ENCODE results near the gene TRMT61B. TPM values are rescaled to one million over a fixed set of nuclear protein-coding genes. Genes with fewer than 3 reads are reported as not detected.

The TRMT61B gene
- total RNA-seq, 1 donor: 12.5 TPM

DNA sequence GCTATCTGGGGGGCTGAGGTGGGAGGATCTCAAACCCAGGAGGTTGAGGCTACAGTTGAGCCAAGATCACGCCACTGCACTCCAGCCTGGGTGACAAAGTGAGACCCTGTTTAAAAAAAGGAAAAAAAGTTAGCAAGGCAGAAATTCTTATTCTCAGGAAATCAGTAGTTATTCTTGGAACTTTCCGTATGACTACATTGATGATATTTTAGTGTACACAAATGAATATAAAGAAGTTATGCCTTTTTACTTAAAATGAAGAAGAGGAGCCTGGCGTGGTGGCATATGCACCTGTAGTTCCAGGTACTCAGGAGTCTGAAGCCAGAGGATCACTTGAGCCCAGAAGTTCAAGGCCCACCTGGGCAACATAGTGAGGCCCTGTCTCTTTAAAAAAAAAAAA lies 52.1 kb downstream of the TRMT61B start:
- H3K4me3 ChIP-seq (ENCODE audit: low read depth, low read length): no peak overlapping the region
- DNase-seq (ENCODE audit: low read depth): no peak
- TF ChIP-seq, protein P1, sequence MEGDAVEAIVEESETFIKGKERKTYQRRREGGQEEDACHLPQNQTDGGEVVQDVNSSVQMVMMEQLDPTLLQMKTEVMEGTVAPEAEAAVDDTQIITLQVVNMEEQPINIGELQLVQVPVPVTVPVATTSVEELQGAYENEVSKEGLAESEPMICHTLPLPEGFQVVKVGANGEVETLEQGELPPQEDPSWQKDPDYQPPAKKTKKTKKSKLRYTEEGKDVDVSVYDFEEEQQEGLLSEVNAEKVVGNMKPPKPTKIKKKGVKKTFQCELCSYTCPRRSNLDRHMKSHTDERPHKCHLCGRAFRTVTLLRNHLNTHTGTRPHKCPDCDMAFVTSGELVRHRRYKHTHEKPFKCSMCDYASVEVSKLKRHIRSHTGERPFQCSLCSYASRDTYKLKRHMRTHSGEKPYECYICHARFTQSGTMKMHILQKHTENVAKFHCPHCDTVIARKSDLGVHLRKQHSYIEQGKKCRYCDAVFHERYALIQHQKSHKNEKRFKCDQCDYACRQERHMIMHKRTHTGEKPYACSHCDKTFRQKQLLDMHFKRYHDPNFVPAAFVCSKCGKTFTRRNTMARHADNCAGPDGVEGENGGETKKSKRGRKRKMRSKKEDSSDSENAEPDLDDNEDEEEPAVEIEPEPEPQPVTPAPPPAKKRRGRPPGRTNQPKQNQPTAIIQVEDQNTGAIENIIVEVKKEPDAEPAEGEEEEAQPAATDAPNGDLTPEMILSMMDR (IDR thresholded peaks at IDR 0.05; ENCODE audit: insufficient read depth, low read depth, low read length): no peak

DNA sequence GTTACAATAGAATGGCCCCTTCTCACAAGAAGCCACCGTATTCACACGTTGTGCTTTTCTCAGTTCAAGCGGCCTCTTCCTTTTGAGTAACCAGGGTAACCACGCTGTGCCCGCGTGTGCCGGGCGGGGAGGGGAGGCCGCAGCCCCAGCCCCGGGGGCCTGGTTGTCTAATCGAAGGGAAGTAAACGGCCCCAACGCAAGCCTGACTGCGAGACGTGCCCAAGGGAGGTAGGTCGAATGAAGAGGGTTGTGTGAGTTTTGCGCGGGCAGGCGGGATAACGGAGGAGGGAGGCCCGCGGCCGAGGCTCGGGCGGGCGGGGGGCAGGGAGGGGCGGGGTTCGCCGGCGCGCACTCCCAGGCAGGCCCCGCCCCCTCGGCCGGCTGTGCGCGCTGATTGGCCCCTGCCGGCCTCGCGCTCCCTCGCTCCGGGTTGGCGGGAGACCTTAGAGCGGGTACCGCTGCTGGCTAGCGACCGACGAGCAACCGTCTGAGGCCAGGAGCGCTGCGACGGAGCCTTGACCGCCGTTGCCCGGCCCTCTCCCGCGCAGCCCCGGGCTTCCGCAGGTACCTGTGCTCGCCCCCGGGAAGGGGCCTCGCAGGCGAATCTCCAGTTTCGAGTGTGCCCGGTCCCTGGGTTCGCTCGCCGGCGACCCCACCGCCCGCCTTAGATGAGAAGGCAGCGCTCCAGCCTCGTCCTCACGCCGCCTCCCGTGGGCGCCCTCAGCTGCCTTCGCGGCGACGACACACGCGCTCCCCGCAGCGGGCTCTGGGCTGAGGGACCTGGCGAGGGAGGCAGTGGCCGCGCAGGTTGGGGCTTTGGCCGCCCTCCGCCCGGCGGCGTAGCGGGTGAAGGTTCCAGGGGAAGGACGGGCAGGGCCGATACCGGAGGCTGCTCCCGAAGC lies 59.5 kb downstream of the TRMT61B start, which contains the start of gene SPDYA:
SPDYA (plus strand) TSS at position 451 of the 902 bp plus-strand sequence. CDS start 5,181 bp downstream, outside the sequence.
- TF ChIP-seq, protein P1 (IDR thresholded peaks at IDR 0.05; ENCODE audit: insufficient read depth, low read depth, low read length): no peak
- H3K4me3 ChIP-seq (ENCODE audit: low read depth, low read length): peak within 1 kb of the TSS; percentile 63
- peak; percentile 66 for DNase-seq (ENCODE audit: low read depth)

DNA sequence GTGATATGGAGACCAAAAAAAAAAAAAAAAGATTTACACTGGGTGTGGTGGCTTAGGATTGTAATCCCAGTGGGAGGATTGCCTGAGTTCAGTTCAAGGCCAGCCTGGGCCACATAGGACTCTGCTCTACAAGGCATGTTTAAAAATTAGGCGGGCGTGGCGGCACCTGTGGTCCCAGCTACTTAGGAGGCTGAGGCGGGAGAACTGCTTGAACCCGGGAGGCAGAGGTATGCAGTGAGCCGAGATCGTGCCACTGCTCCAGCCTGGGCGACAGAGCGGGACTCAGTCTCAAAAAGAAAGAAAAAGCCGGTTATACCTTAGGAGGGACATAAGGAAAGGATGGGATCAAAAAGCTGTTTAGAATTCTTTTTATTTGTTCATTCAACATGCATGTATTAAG lies 60.2 kb downstream of the TRMT61B start:
- H3K4me3 ChIP-seq (ENCODE audit: low read depth, low read length): peak overlapping the region; percentile 63
- no peak for DNase-seq (ENCODE audit: low read depth)

DNA sequence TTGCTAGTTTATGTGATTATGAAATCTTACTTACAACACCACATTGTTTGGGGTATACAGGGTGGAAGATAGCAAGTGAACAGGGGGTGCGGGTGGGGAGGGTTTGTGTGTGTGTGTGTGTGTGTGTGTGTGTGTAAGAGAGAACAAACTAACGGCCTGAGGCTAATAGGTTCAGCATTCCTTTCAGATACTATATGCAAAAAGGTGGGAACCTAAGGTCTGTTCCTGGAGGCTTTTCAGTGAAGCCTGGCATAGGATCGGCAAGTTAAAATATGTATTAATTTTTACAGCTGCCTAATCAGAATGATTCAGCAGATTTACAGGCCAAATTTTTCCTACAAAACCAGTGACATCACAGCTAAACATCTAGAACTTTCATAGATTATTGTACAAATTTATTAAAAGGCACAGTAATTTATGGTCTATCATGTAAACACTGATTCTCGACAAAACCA lies 67.1 kb downstream of the TRMT61B start:
- TF ChIP-seq, protein P1 (IDR thresholded peaks at IDR 0.05; ENCODE audit: insufficient read depth, low read depth, low read length): no peak
- H3K4me3 ChIP-seq (ENCODE audit: low read depth, low read length): no peak overlapping the region
- DNase-seq (ENCODE audit: low read depth): peak; percentile 89

More for the DNA sequence above, 60.2 kb downstream of the TRMT61B start:
- TF ChIP-seq, protein P1 (IDR thresholded peaks at IDR 0.05; ENCODE audit: insufficient read depth, low read depth, low read length): no peak

DNA sequence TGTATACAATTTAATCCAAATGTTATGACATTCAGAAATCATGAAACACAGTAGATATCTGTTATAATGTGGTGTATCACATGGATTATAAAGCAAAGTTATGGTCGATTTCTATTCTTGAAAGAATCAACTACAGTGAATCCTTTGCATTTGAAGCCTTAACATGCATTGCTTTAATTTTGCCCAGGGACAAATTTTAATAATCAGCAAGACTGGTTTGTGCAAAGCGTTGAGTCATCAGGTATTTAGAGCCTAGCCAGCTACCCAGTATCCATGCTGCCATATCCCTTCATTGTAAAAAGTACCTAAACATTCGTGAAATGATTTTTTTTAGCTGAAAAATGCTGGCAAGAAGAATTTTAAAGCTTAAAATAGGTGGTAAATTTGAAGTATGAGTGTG lies 68.4 kb downstream of the TRMT61B start:
- H3K4me3 ChIP-seq (ENCODE audit: low read depth, low read length): no peak overlapping the region
- peak; percentile 54 for DNase-seq (ENCODE audit: low read depth)

More for the DNA sequence above, 68.4 kb downstream of the TRMT61B start:
- TF ChIP-seq, protein P1 (IDR thresholded peaks at IDR 0.05; ENCODE audit: insufficient read depth, low read depth, low read length): no peak

Small RNA genes lying within 50 kb of the gene (small RNA-seq; reads per million reads assigned to genes)
- 13.3 reads per million, percentile 92 among the genes with 10 or more reads in this experiment for gene SNORD92

Other genes starting within 250 kb of the TRMT61B start
- gene PPP1CB, start 118.5 kb downstream of the TRMT61B start, total RNA-seq: 172 and 279 TPM in 2 replicates
- gene SPDYA, start 59.5 kb downstream of the TRMT61B start, total RNA-seq: 0.97 and 1.3 TPM in 2 replicates
- gene WDR43, start 24.4 kb upstream of the TRMT61B start, total RNA-seq: 61.5 and 131 TPM in 2 replicates
- under 0.01 and 0.43 TPM in 2 replicates for gene TOGARAM2, start 111.0 kb upstream of the TRMT61B start, total RNA-seq
- gene PCARE, start 204.2 kb upstream of the TRMT61B start, total RNA-seq: not detected in 2 replicates
- 61.5 and 107 TPM in 2 replicates for gene CLIP4, start 245.1 kb upstream of the TRMT61B start, total RNA-seq

All from fibroblast of villous mesenchyme (primary cell).